Lower lobe of right lung (tissue), 2 donors: ENCODE measurements around the gene CMTR1. TPM values are rescaled to one million over a fixed set of nuclear protein-coding genes. Genes with fewer than 3 reads are reported as not detected.

ENCODE experiments used
- ATAC-seq, 2 donors: fragments of 200-7000 bp; cut with Tn5 transposase; one replicate each; pipeline ENCODE4 v1.9.1; 2020 to 2022; ENCODE audit warnings: mild to moderate bottlenecking in 2 of 2, moderate library complexity in 2 of 2
- DNase-seq: peaks from one replicate; pipeline ENCODE4 v3.0.0-alpha.2; 2020
- H3K27ac ChIP-seq: fragments of 200-600 bp; one replicate; pipeline ENCODE4 v1.8.0; 2022
- H3K27me3 ChIP-seq: fragments of 200-600 bp; one replicate; pipeline ENCODE4 v1.8.0; 2022; ENCODE audit warnings: low read depth
- H3K36me3 ChIP-seq: fragments of 200-600 bp; one replicate; pipeline ENCODE4 v1.8.0; 2022; ENCODE audit warnings: mild to moderate bottlenecking
- H3K4me1 ChIP-seq: fragments of 200-600 bp; one replicate; pipeline ENCODE4 v1.8.0; 2022
- H3K4me3 ChIP-seq: fragments of 200-600 bp; one replicate; pipeline ENCODE4 v1.8.0; 2022; ENCODE audit warnings: mild to moderate bottlenecking
- H3K9me3 ChIP-seq: fragments of 200-600 bp; one replicate; pipeline ENCODE4 v1.8.0; 2022
- CTCF ChIP-seq: fragments of 200-600 bp; IDR thresholded peaks from one replicate; pipeline ENCODE4 v1.8.0; 2022; ENCODE audit warnings: antibody characterized with exemption, mild to moderate bottlenecking
- intact Hi-C: fragments of 100-400 bp; cut with DNase I; formaldehyde crosslinking; loops from one replicate; pipeline ENCODE4 v1.11.0; 2022
- total RNA-seq: library from RNA; stranded (reverse); fragmentation: NEBNext Ultra II Directional; extraction: Animal tissue kit (Norgen Biotek cat#: 25700); gene quantifications from one replicate; pipeline ENCODE4 v1.2.1, GENCODE V29; 2021
- donor health status: DM: no; HTN: yes; CAD: no; lungs with severe emphysema.

CMTR1 gene
- total RNA-seq, 1 donor from 2014 or later: 42.9 TPM

- H3K27me3 ChIP-seq: no peaks in the 10 kb centered on the region
- intact Hi-C loops: no loop called here
- no peaks in the 10 kb centered on the region for H3K9me3 ChIP-seq
- no peak overlapping the region for H3K27ac ChIP-seq
- DNase-seq (no peak), ATAC-seq (no peak)
- TF ChIP-seq CTCF: no peak
- H3K4me3 ChIP-seq: no peak overlapping the region
- no peaks in the 10 kb centered on the region for H3K4me1 ChIP-seq
- H3K36me3 ChIP-seq: peaks cover 89% of the 10 kb centered on the region
Measured at GRCh38 chr6:37480118-37480736, 47.2 kb downstream of the CMTR1 start.

GRCh38 chr6:37480951-37481534 lies 48.0 kb downstream of the CMTR1 start:
- no peak overlapping the region for H3K4me3 ChIP-seq
- DNase-seq (no peak), ATAC-seq (no peak)
- no peaks in the 10 kb centered on the region for H3K4me1 ChIP-seq
- peaks cover 80% of the 10 kb centered on the region for H3K36me3 ChIP-seq
- TF ChIP-seq CTCF: no peak
- no peak overlapping the region for H3K27ac ChIP-seq
- no peaks in the 10 kb centered on the region for H3K27me3 ChIP-seq
- no peaks in the 10 kb centered on the region for H3K9me3 ChIP-seq
- intact Hi-C loops: no loop called here

GRCh38 chr6:37481711-37482605 lies 48.9 kb downstream of the CMTR1 start:
- no peak overlapping the region for H3K4me3 ChIP-seq
- H3K27me3 ChIP-seq: no peaks in the 10 kb centered on the region
- intact Hi-C loops: no loop called here
- no peaks in the 10 kb centered on the region for H3K4me1 ChIP-seq
- ATAC-seq: no peak
- TF ChIP-seq CTCF: no peak
- peaks cover 71% of the 10 kb centered on the region for H3K36me3 ChIP-seq
- DNase-seq: no peak
- no peaks in the 10 kb centered on the region for H3K9me3 ChIP-seq
- no peak overlapping the region for H3K27ac ChIP-seq

GRCh38 chr6:37482606-37483251 lies 49.7 kb downstream of the CMTR1 start:
- Histone ChIP-seq H3K9me3 (no peaks in the 10 kb centered on the region), H3K4me1 (no peaks in the 10 kb centered on the region), H3K4me3 (no peak overlapping the region), H3K36me3 (peaks cover 64% of the 10 kb centered on the region), H3K27me3 (no peaks in the 10 kb centered on the region), H3K27ac (no peak overlapping the region)
- intact Hi-C loops: no loop called here
- ATAC-seq: no peak
- DNase-seq: no peak
- TF ChIP-seq CTCF: no peak

- H3K9me3 ChIP-seq: no peaks in the 10 kb centered on the region
- no peaks in the 10 kb centered on the region for H3K27me3 ChIP-seq
- DNase-seq: no peak
- H3K27ac ChIP-seq: no peak overlapping the region
- no peak overlapping the region for H3K4me3 ChIP-seq
- intact Hi-C loops: no loop called here
- peaks cover 63% of the 10 kb centered on the region for H3K36me3 ChIP-seq
- no peak for ATAC-seq
- TF ChIP-seq CTCF: no peak
- H3K4me1 ChIP-seq: no peaks in the 10 kb centered on the region
Measured at GRCh38 chr6:37483252-37483901, 50.4 kb downstream of the CMTR1 start.
